ENCODE data around the gene GABRA4.

Gene GABRA4

DNA sequence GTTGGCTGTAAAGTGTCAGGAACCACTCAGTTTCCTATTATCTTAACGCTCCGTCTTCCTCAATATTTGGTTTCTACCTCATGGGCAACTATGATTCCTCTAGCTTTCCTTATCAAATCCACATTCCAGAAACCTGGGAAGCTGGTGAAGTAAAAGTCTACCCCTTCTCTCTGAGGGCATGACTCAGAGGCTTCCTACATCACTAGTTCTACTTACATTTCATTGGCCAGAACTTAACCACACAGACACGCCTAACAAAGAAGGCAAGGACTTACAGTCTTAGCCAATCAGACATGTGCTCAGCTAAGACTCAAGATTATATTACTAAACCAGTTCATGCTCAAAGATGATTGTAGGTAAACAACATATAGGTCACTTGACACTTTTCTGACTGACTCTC lies 114.7 kb downstream of the GABRA4 start:
- TF ChIP-seq, protein P1, sequence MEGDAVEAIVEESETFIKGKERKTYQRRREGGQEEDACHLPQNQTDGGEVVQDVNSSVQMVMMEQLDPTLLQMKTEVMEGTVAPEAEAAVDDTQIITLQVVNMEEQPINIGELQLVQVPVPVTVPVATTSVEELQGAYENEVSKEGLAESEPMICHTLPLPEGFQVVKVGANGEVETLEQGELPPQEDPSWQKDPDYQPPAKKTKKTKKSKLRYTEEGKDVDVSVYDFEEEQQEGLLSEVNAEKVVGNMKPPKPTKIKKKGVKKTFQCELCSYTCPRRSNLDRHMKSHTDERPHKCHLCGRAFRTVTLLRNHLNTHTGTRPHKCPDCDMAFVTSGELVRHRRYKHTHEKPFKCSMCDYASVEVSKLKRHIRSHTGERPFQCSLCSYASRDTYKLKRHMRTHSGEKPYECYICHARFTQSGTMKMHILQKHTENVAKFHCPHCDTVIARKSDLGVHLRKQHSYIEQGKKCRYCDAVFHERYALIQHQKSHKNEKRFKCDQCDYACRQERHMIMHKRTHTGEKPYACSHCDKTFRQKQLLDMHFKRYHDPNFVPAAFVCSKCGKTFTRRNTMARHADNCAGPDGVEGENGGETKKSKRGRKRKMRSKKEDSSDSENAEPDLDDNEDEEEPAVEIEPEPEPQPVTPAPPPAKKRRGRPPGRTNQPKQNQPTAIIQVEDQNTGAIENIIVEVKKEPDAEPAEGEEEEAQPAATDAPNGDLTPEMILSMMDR (IDR thresholded peaks at IDR 0.05) = no peak

DNA sequence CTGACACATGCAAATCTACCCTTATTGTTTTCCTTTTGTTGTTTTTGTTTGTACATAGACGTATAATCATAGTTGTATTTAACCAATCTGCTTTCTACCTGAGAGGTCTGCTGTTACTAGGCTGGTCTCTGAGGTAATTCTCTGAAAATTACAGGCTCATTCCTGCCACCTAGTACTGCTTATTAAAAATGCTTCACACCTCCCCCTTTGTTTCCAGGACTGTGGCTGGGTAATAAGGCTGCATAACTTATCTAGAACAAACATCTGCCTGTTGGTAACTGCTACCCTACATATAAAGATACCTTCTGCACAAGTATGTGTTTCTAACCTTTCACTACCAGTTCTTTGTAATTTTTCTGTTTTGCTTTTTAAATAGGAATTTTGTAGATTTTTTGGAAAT lies 118.6 kb downstream of the GABRA4 start:
- TF ChIP-seq, protein P1 (IDR thresholded peaks at IDR 0.05) = no peak

DNA sequence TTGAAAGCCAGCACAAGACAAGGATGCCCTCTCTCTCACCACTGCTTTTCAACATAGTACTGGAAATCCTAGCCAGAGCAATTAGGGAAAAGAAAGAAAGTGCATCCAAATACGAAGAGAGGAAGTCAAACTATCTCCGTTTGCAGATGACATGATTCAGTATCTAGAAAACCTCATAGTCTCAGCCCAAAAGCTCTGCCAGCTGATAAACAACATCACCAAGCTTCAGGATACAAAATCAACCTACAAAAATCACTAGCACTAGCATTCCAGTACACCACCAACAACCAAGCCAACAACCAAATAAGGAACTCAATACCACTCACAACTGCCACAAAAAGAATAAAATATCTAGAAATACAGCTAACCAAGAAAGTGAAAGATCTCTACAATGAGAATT lies 123.0 kb downstream of the GABRA4 start:
- TF ChIP-seq, protein P1 (IDR thresholded peaks at IDR 0.05) = no peak
